CD8-positive, alpha-beta memory T cell (primary cell): ENCODE results near the gene MOAP1. TPM values are rescaled to one million over a fixed set of nuclear protein-coding genes. Genes with fewer than 3 reads are reported as not detected.

Experiments
- CTCF ChIA-PET: fragments of 350-600 bp; sonication (Branson Sonifier 250); formaldehyde crosslinking; loops from one replicate; lab custom pipeline; 2021; ENCODE audit warnings: antibody characterized with exemption; lab: Charles Lee
- POLR2A ChIA-PET: fragments of 350-600 bp; sonication (Branson Sonifier 250); formaldehyde crosslinking; loops from one replicate; lab custom pipeline; 2021; ENCODE audit warnings: antibody characterized with exemption; lab: Charles Lee
- DNase-seq, 5 donors: peaks; one replicate each; pipeline versions ENCODE4 v3.0.0 to v3.0.0-alpha.2; 2020 to 2022; ENCODE audit warnings: mixed read lengths in 1 of 5
- H3K27ac ChIP-seq: one replicate; pipeline ENCODE4 v1.7.0; 2013; ENCODE audit warnings: low read depth, mild to moderate bottlenecking, low read length, moderate library complexity
- H3K27me3 ChIP-seq: 2 replicates; pipeline ENCODE4 v1.7.0; 2013; ENCODE audit warnings: low read length, mild to moderate bottlenecking; ENCODE audit not compliant: insufficient read depth, poor library complexity, severe bottlenecking
- H3K36me3 ChIP-seq: 2 replicates; pipeline ENCODE4 v1.7.0; 2013; ENCODE audit warnings: mild to moderate bottlenecking, low read length, moderate library complexity; ENCODE audit not compliant: insufficient read depth
- H3K4me1 ChIP-seq: 2 replicates; pipeline ENCODE4 v1.7.0; 2013; ENCODE audit warnings: mild to moderate bottlenecking, low read length, moderate library complexity; ENCODE audit not compliant: insufficient read depth
- H3K4me3 ChIP-seq: 2 replicates; pipeline ENCODE4 v1.7.0; 2013; ENCODE audit warnings: mild to moderate bottlenecking, low read length
- H3K9me3 ChIP-seq: 2 replicates; pipeline ENCODE4 v1.7.0; 2013; ENCODE audit warnings: mild to moderate bottlenecking, low read length
- H3K27ac Mint-ChIP-seq, 8 donors: one replicate each; pipeline ENCODE4 v1.8.0; 2020 to 2021; ENCODE audit warnings: mixed read lengths in 8 of 8, mild to moderate bottlenecking in 6 of 8, inconsistent platforms in 3 of 8, moderate library complexity in 3 of 8
- H3K27me3 Mint-ChIP-seq, 2 donors: one replicate each; pipeline ENCODE4 v1.8.0; 2020 to 2021; ENCODE audit warnings: mixed read lengths in 2 of 2, mild to moderate bottlenecking in 1 of 2, moderate library complexity in 1 of 2
- H3K36me3 Mint-ChIP-seq, 3 donors: one replicate each; pipeline ENCODE4 v1.8.0; 2020 to 2021; ENCODE audit warnings: mixed read lengths in 3 of 3, inconsistent platforms in 1 of 3, mild to moderate bottlenecking in 1 of 3
- H3K4me1 Mint-ChIP-seq, 3 donors: one replicate each; pipeline ENCODE4 v1.8.0; 2020 to 2021; ENCODE audit warnings: mixed read lengths in 3 of 3, inconsistent platforms in 1 of 3, mild to moderate bottlenecking in 1 of 3
- H3K4me3 Mint-ChIP-seq, 7 donors: one replicate each; pipeline ENCODE4 v1.8.0; 2020 to 2021; ENCODE audit warnings: mixed read lengths in 7 of 7, mild to moderate bottlenecking in 6 of 7, moderate library complexity in 4 of 7, inconsistent platforms in 2 of 7
- H3K9me3 Mint-ChIP-seq, 5 donors: one replicate each; pipeline ENCODE4 v1.8.0; 2020 to 2022; ENCODE audit warnings: mixed read lengths in 5 of 5, mild to moderate bottlenecking in 3 of 5, moderate library complexity in 2 of 5, inconsistent platforms in 1 of 5
- polyA plus RNA-seq: library from polyadenylated mRNA; unstranded; fragments of 300-500 nt; fragmentation: Illumina TruSeq; gene quantifications from one replicate; pipeline ENCODE4 v1.2.3, GENCODE V29; 2021
- total RNA-seq, 2 experiments: library from RNA; stranded (reverse); gene quantifications; one replicate each; pipeline ENCODE4 v1.2.3, GENCODE V29; 2021

The MOAP1 gene
- total and polyA plus RNA-seq, 3 experiments from 2014 or later, result 16.7 to 67.4 (median 17.4) TPM

GRCh38 chr14:93200553-93200952, 15.9 kb upstream of the MOAP1 start:
- Mint-ChIP-seq H3K9me3 (no peaks in the 10 kb centered on the region), H3K4me1 (peaks cover 15 to 25% (median 23%) of the 10 kb centered on the region in 3 donors), H3K27ac (no peak overlapping the region), H3K27me3 (no peaks in the 10 kb centered on the region), H3K36me3 (peaks cover 0 to 10% (median 0%) of the 10 kb centered on the region in 3 donors), H3K4me3 (no peak overlapping the region)
- Histone ChIP-seq H3K27me3 (no peaks in the 10 kb centered on the region), H3K36me3 (no peaks in the 10 kb centered on the region), H3K9me3 (no peaks in the 10 kb centered on the region), H3K4me1 (peaks cover 9% of the 10 kb centered on the region), H3K27ac (no peak overlapping the region), H3K4me3 (no peak overlapping the region)
- POLR2A ChIA-PET, result no interaction called here
- CTCF ChIA-PET, result no interaction called here
- no peak for DNase-seq

GRCh38 chr14:93199031-93199430, 14.3 kb upstream of the MOAP1 start:
- POLR2A ChIA-PET, result interaction anchor here (1.3 kb wide), 1 partner anchor 14 kb away, joined by 3 read pairs; the partner anchor contains the start of gene LYSET
- CTCF ChIA-PET, result interaction anchor here (1.6 kb wide), 1 partner anchor 86 kb away, joined by 4 read pairs; no protein-coding TSS in a partner anchor
- H3K27ac Mint-ChIP-seq, result peak overlapping the region in 1 of 8 donors; percentile 12

GRCh38 chr14:93195316-93195999, 10.8 kb upstream of the MOAP1 start:
- DNase-seq, result no peak
- no peaks in the 10 kb centered on the region for H3K4me1 ChIP-seq
- no peaks in the 10 kb centered on the region for H3K27me3 Mint-ChIP-seq
- ChIA-PET POLR2A (interaction anchor here (0.9 kb wide), 1 partner anchor 11 kb away, joined by 3 read pairs; the partner anchor contains the start of genes LYSET and MOAP1), CTCF (no interaction called here)
- H3K4me3 ChIP-seq, result no peak overlapping the region
- peaks cover 0 to 11% (median 1%) of the 10 kb centered on the region in 3 donors for H3K36me3 Mint-ChIP-seq
- H3K27ac Mint-ChIP-seq, result no peak overlapping the region
- H3K9me3 ChIP-seq, result no peaks in the 10 kb centered on the region
- no peaks in the 10 kb centered on the region for H3K36me3 ChIP-seq
- H3K4me1 Mint-ChIP-seq, result peaks cover 0 to 3% (median 0%) of the 10 kb centered on the region in 3 donors
- H3K27ac ChIP-seq, result no peak overlapping the region
- no peaks in the 10 kb centered on the region for H3K27me3 ChIP-seq
- H3K4me3 Mint-ChIP-seq, result no peak overlapping the region
- no peaks in the 10 kb centered on the region for H3K9me3 Mint-ChIP-seq

More at GRCh38 chr14:93199031-93199430, 14.3 kb upstream of the MOAP1 start:
- Mint-ChIP-seq H3K27me3 (no peaks in the 10 kb centered on the region), H3K4me3 (no peak overlapping the region), H3K36me3 (peaks cover 0 to 10% (median 0%) of the 10 kb centered on the region in 3 donors), H3K4me1 (peaks cover 4 to 10% (median 9%) of the 10 kb centered on the region in 3 donors), H3K9me3 (no peaks in the 10 kb centered on the region)
- H3K4me3 ChIP-seq, result no peak overlapping the region
- H3K9me3 ChIP-seq, result no peaks in the 10 kb centered on the region
- H3K36me3 ChIP-seq, result no peaks in the 10 kb centered on the region
- no peak for DNase-seq
- no peaks in the 10 kb centered on the region for H3K4me1 ChIP-seq
- no peak overlapping the region for H3K27ac ChIP-seq
- H3K27me3 ChIP-seq, result no peaks in the 10 kb centered on the region

GRCh38 chr14:93186956-93187355, 2.3 kb upstream of the MOAP1 start:
- Mint-ChIP-seq H3K9me3 (no peaks in the 10 kb centered on the region), H3K4me1 (peaks cover 33 to 43% (median 41%) of the 10 kb centered on the region in 3 donors), H3K36me3 (peaks cover 0 to 43% (median 3%) of the 10 kb centered on the region in 3 donors), H3K4me3 (peak overlapping the region in 1 of 7 donors; percentile 95), H3K27me3 (no peaks in the 10 kb centered on the region), H3K27ac (peak overlapping the region; percentile 1 to 98 (median 50))
- Histone ChIP-seq H3K9me3 (no peaks in the 10 kb centered on the region), H3K4me1 (peaks cover 31% of the 10 kb centered on the region), H3K36me3 (peaks cover 15% of the 10 kb centered on the region), H3K4me3 (no peak overlapping the region), H3K27ac (no peak overlapping the region), H3K27me3 (no peaks in the 10 kb centered on the region)
- ChIA-PET POLR2A (no interaction called here), CTCF (interaction anchor here (4.6 kb wide), 1 partner anchor 73 kb away, joined by 33 read pairs; no protein-coding TSS in a partner anchor)
- DNase-seq, result no peak

GRCh38 chr14:93186466-93186865, 1.8 kb upstream of the MOAP1 start:
- Histone ChIP-seq H3K4me3 (no peak overlapping the region), H3K36me3 (peaks cover 19% of the 10 kb centered on the region), H3K4me1 (peaks cover 31% of the 10 kb centered on the region), H3K27ac (no peak overlapping the region), H3K27me3 (no peaks in the 10 kb centered on the region), H3K9me3 (no peaks in the 10 kb centered on the region)
- ChIA-PET CTCF (interaction anchor here (4.6 kb wide), 1 partner anchor 72 kb away, joined by 33 read pairs; no protein-coding TSS in a partner anchor), POLR2A (no interaction called here)
- H3K27ac Mint-ChIP-seq, result peak overlapping the region; percentile 1 to 98 (median 80)
- H3K36me3 Mint-ChIP-seq, result peaks cover 0 to 44% (median 5%) of the 10 kb centered on the region in 3 donors
- no peaks in the 10 kb centered on the region for H3K9me3 Mint-ChIP-seq
- DNase-seq, result no peak
- H3K4me3 Mint-ChIP-seq, result peak overlapping the region in 6 of 7 donors; percentile 54 to 97 (median 68)
- no peaks in the 10 kb centered on the region for H3K27me3 Mint-ChIP-seq
- peaks cover 35 to 47% (median 45%) of the 10 kb centered on the region in 3 donors for H3K4me1 Mint-ChIP-seq

GRCh38 chr14:93185349-93185720, 638 bp upstream of the MOAP1 start:
- H3K4me3 Mint-ChIP-seq, result peak overlapping the region; percentile 91 to 97 (median 94)

GRCh38 chr14:93183596-93184317, 940 bp downstream of the MOAP1 start:
- H3K4me3 ChIP-seq, result peak overlapping the region; percentile 95
- DNase-seq, result no peak
- H3K36me3 ChIP-seq, result peaks cover 15% of the 10 kb centered on the region
- H3K27ac Mint-ChIP-seq, result peak overlapping the region; percentile 90 to 98 (median 94)
- peaks cover 31% of the 10 kb centered on the region for H3K4me1 ChIP-seq
- H3K4me3 Mint-ChIP-seq, result peak overlapping the region; percentile 85 to 95 (median 88)
- H3K36me3 Mint-ChIP-seq, result peaks cover 0 to 42% (median 3%) of the 10 kb centered on the region in 3 donors
- H3K27ac ChIP-seq, result peak overlapping the region; percentile 98
- H3K9me3 Mint-ChIP-seq, result no peaks in the 10 kb centered on the region
- ChIA-PET CTCF (interaction anchor here (1.1 to 4.6 kb wide), 4 partner anchors 8 to 77 kb away, joined by 3 to 33 read pairs (median 18); partner anchors contain the start of genes GON7 and UBR7), POLR2A (interaction anchor here (2.2 to 2.3 kb wide), 2 partner anchors 23 to 69 kb away, joined by 36 read pairs; partner anchors contain the start of genes GON7, ITPK1 and UBR7)
- H3K27me3 ChIP-seq, result no peaks in the 10 kb centered on the region
- peaks cover 30 to 45% (median 42%) of the 10 kb centered on the region in 3 donors for H3K4me1 Mint-ChIP-seq
- no peaks in the 10 kb centered on the region for H3K27me3 Mint-ChIP-seq
- no peaks in the 10 kb centered on the region for H3K9me3 ChIP-seq

More at GRCh38 chr14:93185349-93185720, 638 bp upstream of the MOAP1 start:
- Histone ChIP-seq H3K4me3 (peak overlapping the region; percentile 93), H3K27ac (peak overlapping the region; percentile 98), H3K36me3 (peaks cover 19% of the 10 kb centered on the region), H3K9me3 (no peaks in the 10 kb centered on the region), H3K27me3 (no peaks in the 10 kb centered on the region), H3K4me1 (peaks cover 31% of the 10 kb centered on the region)
- no peak for DNase-seq
- no peaks in the 10 kb centered on the region for H3K9me3 Mint-ChIP-seq
- H3K4me1 Mint-ChIP-seq, result peaks cover 35 to 47% (median 45%) of the 10 kb centered on the region in 3 donors
- peak overlapping the region; percentile 93 to 99 (median 98) for H3K27ac Mint-ChIP-seq
- H3K27me3 Mint-ChIP-seq, result no peaks in the 10 kb centered on the region
- POLR2A ChIA-PET, result interaction anchor here (0.9 to 2.3 kb wide), 6 partner anchors 10 to 233 kb away, joined by 3 to 36 read pairs (median 3); partner anchors contain the start of genes GON7, ITPK1 and UBR7
- CTCF ChIA-PET, result interaction anchor here (0.8 to 4.6 kb wide), 4 partner anchors 9 to 71 kb away, joined by 3 to 33 read pairs (median 18); partner anchors contain the start of genes GON7 and UBR7
- H3K36me3 Mint-ChIP-seq, result peaks cover 0 to 48% (median 5%) of the 10 kb centered on the region in 3 donors
